Caco-2 (cell line): Measurements from ENCODE around the gene LRRC36. TPM values are rescaled to one million over a fixed set of nuclear protein-coding genes. Genes with fewer than 3 reads are reported as not detected.

Experiments
- BruUV-seq: library from RNA; stranded (reverse); fragments of 400-500 nt; replicated peaks from 2 replicates; lab custom pipeline; 2021; lab: Mats Ljungman, UMichigan
- CTCF ChIA-PET: fragments of 300-600 bp; sonication (Branson Sonifier 250); formaldehyde crosslinking; loops from one replicate; lab custom pipeline; 2022; ENCODE audit warnings: antibody characterized with exemption; lab: Charles Lee
- POLR2A ChIA-PET: fragments of 300-600 bp; sonication (Branson Sonifier 250); formaldehyde crosslinking; loops from one replicate; lab custom pipeline; 2022; ENCODE audit warnings: antibody characterized with exemption; lab: Charles Lee
- DNase-seq, 2 experiments: peaks; one replicate each; pipeline versions ENCODE4 v3.0.0 to v3.0.0-alpha.2; 2020 to 2022
- H3K27me3 ChIP-seq: replicated peaks from 2 replicates; pipeline ENCODE4 v1.6.0; 2011; ENCODE audit warnings: low read length; ENCODE audit not compliant: control insufficient read depth, insufficient read depth
- H3K36me3 ChIP-seq: 2 replicates; pipeline ENCODE4 v1.5.1; 2011; ENCODE audit warnings: low read length; ENCODE audit not compliant: control insufficient read depth, insufficient read depth
- H3K4me1 ChIP-seq: fragments of 250-450 bp; sonication (Bioruptor Pico); 2 replicates; pipeline ENCODE4 v1.5.1; 2020; ENCODE audit warnings: mild to moderate bottlenecking
- H3K4me3 ChIP-seq: 2 replicates; pipeline ENCODE4 v1.5.1; 2011; ENCODE audit warnings: low read depth, mild to moderate bottlenecking, control low read depth, low read length
- H3K9me3 ChIP-seq: fragments of 250-450 bp; sonication (Bioruptor Pico); 2 replicates; pipeline ENCODE4 v1.5.1; 2020; ENCODE audit warnings: mild to moderate bottlenecking, moderate library complexity
- H3K27ac Mint-ChIP-seq: one replicate; pipeline ENCODE4 v1.8.0; 2022; ENCODE audit warnings: mixed read lengths; ENCODE audit not compliant: unreplicated experiment
- H3K27me3 Mint-ChIP-seq: one replicate; pipeline ENCODE4 v1.8.0; 2022; ENCODE audit warnings: mixed read lengths; ENCODE audit not compliant: insufficient read depth, unreplicated experiment
- H3K36me3 Mint-ChIP-seq: one replicate; pipeline ENCODE4 v1.8.0; 2022; ENCODE audit warnings: mild to moderate bottlenecking, mixed read lengths; ENCODE audit not compliant: insufficient read depth, unreplicated experiment
- H3K4me1 Mint-ChIP-seq: one replicate; pipeline ENCODE4 v1.8.0; 2022; ENCODE audit warnings: low read depth, mixed read lengths; ENCODE audit not compliant: unreplicated experiment
- H3K4me3 Mint-ChIP-seq: one replicate; pipeline ENCODE4 v1.8.0; 2022; ENCODE audit warnings: mild to moderate bottlenecking, moderate library complexity, mixed read lengths; ENCODE audit not compliant: unreplicated experiment
- H3K9me3 Mint-ChIP-seq: one replicate; pipeline ENCODE4 v1.8.0; 2022; ENCODE audit warnings: mixed read lengths; ENCODE audit not compliant: unreplicated experiment
- intact Hi-C: fragments of 100-400 bp; cut with micrococcal nuclease; formaldehyde crosslinking; loops from one replicate; pipeline ENCODE4 v1.10.0; 2022; ENCODE audit not compliant: unreplicated experiment
- total RNA-seq: library from RNA; stranded (reverse); gene quantifications from 2 replicates; pipeline ENCODE4 v1.2.3, GENCODE V29; 2022
- TF ChIP-seq, protein P1 (sequence below), 2 experiments: fragments of 200-600 bp in 1 of 2; IDR thresholded peaks; 1 replicate in 1 of 2; 2 replicates in 1 of 2; pipeline versions ENCODE4 v1.5.1 to v1.8.0; 2011 to 2022; ENCODE audit warnings: antibody characterized with exemption in 1 of 2, control low read depth in 1 of 2, inconsistent platforms in 1 of 2, low read depth in 1 of 2, low read length in 1 of 2, mild to moderate bottlenecking in 1 of 2, moderate library complexity in 1 of 2; ENCODE audit not compliant: insufficient read depth in 1 of 2, severe bottlenecking in 1 of 2, unreplicated experiment in 1 of 2

The LRRC36 gene
- total RNA-seq, 1 experiment from 2014 or later = not detected

GRCh38 chr16:67405336-67405735, 78.7 kb downstream of the LRRC36 start:
- TF ChIP-seq, protein P1, sequence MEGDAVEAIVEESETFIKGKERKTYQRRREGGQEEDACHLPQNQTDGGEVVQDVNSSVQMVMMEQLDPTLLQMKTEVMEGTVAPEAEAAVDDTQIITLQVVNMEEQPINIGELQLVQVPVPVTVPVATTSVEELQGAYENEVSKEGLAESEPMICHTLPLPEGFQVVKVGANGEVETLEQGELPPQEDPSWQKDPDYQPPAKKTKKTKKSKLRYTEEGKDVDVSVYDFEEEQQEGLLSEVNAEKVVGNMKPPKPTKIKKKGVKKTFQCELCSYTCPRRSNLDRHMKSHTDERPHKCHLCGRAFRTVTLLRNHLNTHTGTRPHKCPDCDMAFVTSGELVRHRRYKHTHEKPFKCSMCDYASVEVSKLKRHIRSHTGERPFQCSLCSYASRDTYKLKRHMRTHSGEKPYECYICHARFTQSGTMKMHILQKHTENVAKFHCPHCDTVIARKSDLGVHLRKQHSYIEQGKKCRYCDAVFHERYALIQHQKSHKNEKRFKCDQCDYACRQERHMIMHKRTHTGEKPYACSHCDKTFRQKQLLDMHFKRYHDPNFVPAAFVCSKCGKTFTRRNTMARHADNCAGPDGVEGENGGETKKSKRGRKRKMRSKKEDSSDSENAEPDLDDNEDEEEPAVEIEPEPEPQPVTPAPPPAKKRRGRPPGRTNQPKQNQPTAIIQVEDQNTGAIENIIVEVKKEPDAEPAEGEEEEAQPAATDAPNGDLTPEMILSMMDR (IDR thresholded peaks at IDR 0.05; ENCODE audit: insufficient read depth in 1 of 2, low read depth in 1 of 2, low read length in 1 of 2, severe bottlenecking in 1 of 2, unreplicated experiment in 1 of 2) = no peak
- H3K9me3 ChIP-seq = no peaks in the 10 kb centered on the region
- Mint-ChIP-seq H3K36me3 (peaks cover 10% of the 10 kb centered on the region), H3K27me3 (no peaks in the 10 kb centered on the region), H3K9me3 (no peaks in the 10 kb centered on the region), H3K4me1 (peaks cover 43% of the 10 kb centered on the region), H3K27ac (peak overlapping the region; percentile 96), H3K4me3 (peak overlapping the region; percentile 46)
- ChIA-PET POLR2A (interaction anchor here (0.6 to 1.6 kb wide), 6 partner anchors 23 to 680 kb away, joined by 3 to 8 read pairs (median 4); partner anchors contain the start of genes ATP6V0D1, E2F4, HSD11B2 and NFATC3), CTCF (interaction anchor here (0.7 to 2.1 kb wide), 2 partner anchors 19 to 26 kb away, joined by 4 to 6 read pairs; partner anchors contain the start of gene HSD11B2)
- H3K27me3 ChIP-seq = no peaks in the 10 kb centered on the region
- TSS peak; percentile 100 for BruUV-seq
- H3K4me1 ChIP-seq = peaks cover 32% of the 10 kb centered on the region
- intact Hi-C loops = no loop called here
- no peak overlapping the region for H3K4me3 ChIP-seq
- no peak for DNase-seq
- H3K36me3 ChIP-seq = no peaks in the 10 kb centered on the region

DNA sequence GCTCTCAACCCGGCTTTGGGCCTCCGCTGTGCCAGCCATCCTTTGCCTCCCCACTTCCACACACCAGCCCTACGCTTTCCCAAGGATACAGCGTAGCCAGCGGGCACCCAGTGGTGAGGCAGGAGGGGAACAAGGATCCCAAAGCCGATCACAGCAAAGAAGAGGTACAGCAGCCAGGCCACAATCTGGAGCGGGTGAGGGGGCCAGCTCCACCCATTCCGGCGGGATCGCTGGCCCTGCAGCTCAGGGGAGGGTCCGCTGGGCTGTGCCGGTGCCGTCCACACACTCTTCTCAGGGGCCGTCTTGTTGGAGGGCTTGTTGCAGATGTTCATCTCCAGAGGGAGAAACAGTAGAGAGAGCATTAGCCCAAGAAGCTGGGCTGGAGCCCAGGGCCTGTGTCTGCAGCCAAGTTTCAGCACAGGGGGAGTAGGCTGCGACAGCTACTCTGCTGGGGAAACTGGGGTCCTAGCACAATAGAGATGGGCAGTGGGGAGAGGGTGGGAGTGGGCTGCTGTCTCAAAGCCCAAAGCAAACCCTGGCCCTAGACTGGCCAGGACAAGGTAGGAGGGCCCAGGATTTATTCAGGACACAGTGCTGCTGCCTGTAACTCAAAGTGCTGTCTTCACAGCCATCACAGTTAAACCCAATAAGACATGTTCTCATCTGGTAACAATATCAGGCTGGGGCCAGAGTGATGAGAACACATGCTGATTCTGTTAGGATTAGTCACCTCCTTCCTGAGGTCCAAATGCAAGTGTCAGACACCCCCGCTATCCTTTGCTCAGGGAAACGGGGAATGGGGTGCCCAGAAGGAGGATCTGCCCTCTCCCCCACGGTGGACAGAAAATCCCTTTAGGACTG, 79.7 kb downstream of the LRRC36 start:
- H3K4me1 ChIP-seq = peaks cover 39% of the 10 kb centered on the region
- Mint-ChIP-seq H3K27ac (peak overlapping the region; percentile 96), H3K9me3 (no peaks in the 10 kb centered on the region), H3K36me3 (peaks cover 10% of the 10 kb centered on the region), H3K27me3 (no peaks in the 10 kb centered on the region), H3K4me1 (peaks cover 50% of the 10 kb centered on the region), H3K4me3 (no peak overlapping the region)
- no peaks in the 10 kb centered on the region for H3K9me3 ChIP-seq
- ChIA-PET CTCF (interaction anchor here (0.8 to 2.1 kb wide), 2 partner anchors 20 to 25 kb away, joined by 3 to 6 read pairs; partner anchors contain the start of gene HSD11B2), POLR2A (interaction anchor here (0.6 kb wide), 1 partner anchor 15 kb away, joined by 5 read pairs; no protein-coding TSS in a partner anchor)
- DNase-seq = no peak
- intact Hi-C loops = no loop called here
- no peaks in the 10 kb centered on the region for H3K36me3 ChIP-seq
- no peak overlapping the region for H3K4me3 ChIP-seq
- no TSS peak for BruUV-seq
- TF ChIP-seq, protein P1 (IDR thresholded peaks at IDR 0.05; ENCODE audit: insufficient read depth in 1 of 2, low read depth in 1 of 2, low read length in 1 of 2, severe bottlenecking in 1 of 2, unreplicated experiment in 1 of 2) = no peak
- no peaks in the 10 kb centered on the region for H3K27me3 ChIP-seq

DNA sequence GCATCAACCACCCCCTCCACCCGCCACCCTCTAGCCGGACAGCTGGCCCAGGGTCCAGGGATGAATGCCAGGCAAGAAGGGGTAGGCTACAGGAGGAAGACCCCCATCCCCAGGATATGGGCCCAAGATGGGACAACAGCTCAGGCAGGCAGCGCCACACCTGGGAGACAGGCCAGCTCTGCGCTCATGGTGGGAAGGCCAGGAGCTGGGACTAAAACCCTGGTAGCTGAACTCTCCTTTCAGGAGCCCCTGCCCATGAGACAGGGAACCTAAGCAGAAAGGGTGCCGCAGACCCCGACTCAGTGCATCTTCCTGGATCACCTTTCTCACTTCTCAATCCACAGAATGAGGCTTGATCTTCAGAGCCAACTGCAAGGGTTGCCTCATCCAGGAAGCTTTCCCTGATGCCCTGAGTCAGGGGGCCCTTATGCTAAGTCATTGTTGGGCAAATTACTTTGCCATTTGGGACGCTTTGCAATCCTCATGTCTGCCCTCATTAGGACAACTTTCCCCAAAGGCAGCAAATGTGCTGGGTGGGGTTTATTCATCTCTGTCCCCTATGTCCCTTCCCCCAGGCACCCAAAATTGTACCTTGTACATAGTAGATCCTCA, 80.7 kb downstream of the LRRC36 start:
- intact Hi-C loops = no loop called here
- BruUV-seq = no TSS peak
- Mint-ChIP-seq H3K36me3 (peaks cover 10% of the 10 kb centered on the region), H3K9me3 (no peaks in the 10 kb centered on the region), H3K27me3 (no peaks in the 10 kb centered on the region), H3K4me3 (no peak overlapping the region), H3K4me1 (peaks cover 53% of the 10 kb centered on the region), H3K27ac (peak overlapping the region; percentile 82)
- ChIA-PET POLR2A (no interaction called here), CTCF (interaction anchor here (0.6 to 0.8 kb wide), 2 partner anchors 21 to 25 kb away, joined by 3 read pairs; no protein-coding TSS in a partner anchor)
- TF ChIP-seq, protein P1 (IDR thresholded peaks at IDR 0.05; ENCODE audit: insufficient read depth in 1 of 2, low read depth in 1 of 2, low read length in 1 of 2, severe bottlenecking in 1 of 2, unreplicated experiment in 1 of 2) = no peak
- H3K36me3 ChIP-seq = no peaks in the 10 kb centered on the region
- no peaks in the 10 kb centered on the region for H3K9me3 ChIP-seq
- peaks cover 49% of the 10 kb centered on the region for H3K4me1 ChIP-seq
- H3K4me3 ChIP-seq = no peak overlapping the region
- H3K27me3 ChIP-seq = no peaks in the 10 kb centered on the region
- no peak for DNase-seq
